PC-3 (cell line): ENCODE results near the gene KLF4. TPM values are rescaled to one million over a fixed set of nuclear protein-coding genes. Genes with fewer than 3 reads are reported as not detected.

ENCODE experiments used
- ATAC-seq: fragments of 200-7000 bp; cut with Tn5 transposase; 2 replicates; pipeline ENCODE4 v1.9.1; 2020; ENCODE audit warnings: mild to moderate bottlenecking, moderate library complexity
- BruUV-seq: library from RNA; stranded (reverse); fragments of 400-500 nt; replicated peaks from 2 replicates; lab custom pipeline; 2021; lab: Mats Ljungman, UMichigan
- CTCF ChIA-PET: fragments of 300-600 bp; sonication (Branson Sonifier 250); formaldehyde crosslinking; loops from one replicate; lab custom pipeline; 2022; ENCODE audit warnings: antibody characterized with exemption; lab: Charles Lee
- POLR2A ChIA-PET: fragments of 300-600 bp; sonication (Branson Sonifier 250); formaldehyde crosslinking; loops from one replicate; lab custom pipeline; 2022; ENCODE audit warnings: antibody characterized with exemption; ENCODE audit not compliant: unreplicated experiment; lab: Charles Lee
- DNase-seq: peaks from one replicate; pipeline ENCODE4 v3.0.0-alpha.2; 2015
- H2AFZ ChIP-seq: fragments of 300-600 bp; sonication (generic); 2 replicates; pipeline ENCODE4 v1.6.0; 2016; ENCODE audit warnings: antibody characterized with exemption, low read length
- H3F3A ChIP-seq: fragments of 300-600 bp; sonication (generic); one replicate; pipeline ENCODE4 v1.6.0; 2017; ENCODE audit warnings: antibody characterized with exemption, low read length, control low read depth, mild to moderate bottlenecking; ENCODE audit not compliant: unreplicated experiment
- H3K27ac ChIP-seq: fragments of 300-600 bp; sonication (generic); 2 replicates; pipeline ENCODE4 v1.5.1; 2016; ENCODE audit warnings: mild to moderate bottlenecking, low read length
- H3K27me3 ChIP-seq: fragments of 300-600 bp; sonication (generic); 2 replicates; pipeline ENCODE4 v1.6.1; 2016; ENCODE audit warnings: low read length, mixed read lengths
- H3K36me3 ChIP-seq: fragments of 300-600 bp; sonication (generic); 2 replicates; pipeline ENCODE4 v1.6.1; 2016; ENCODE audit warnings: low read depth, mixed run types, low read length, mixed read lengths
- H3K4me1 ChIP-seq: fragments of 300-600 bp; sonication (generic); 2 replicates; pipeline ENCODE4 v1.5.1; 2016; ENCODE audit warnings: low read length; ENCODE audit not compliant: insufficient read depth
- H3K4me2 ChIP-seq: fragments of 300-600 bp; sonication (generic); 2 replicates; pipeline ENCODE4 v1.6.0; 2016; ENCODE audit warnings: low read length
- H3K4me3 ChIP-seq: fragments of 300-600 bp; sonication (generic); 2 replicates; pipeline ENCODE4 v1.5.1; 2016; ENCODE audit warnings: mild to moderate bottlenecking, low read length, mixed read lengths
- H3K79me2 ChIP-seq: fragments of 300-600 bp; sonication (generic); 2 replicates; pipeline ENCODE4 v1.6.1; 2017; ENCODE audit warnings: low read length, mixed read lengths
- H3K9ac ChIP-seq: fragments of 300-600 bp; sonication (generic); 2 replicates; pipeline ENCODE4 v1.6.0; 2016; ENCODE audit warnings: mild to moderate bottlenecking, low read length
- H3K9me2 ChIP-seq: fragments of 300-600 bp; sonication (generic); replicated peaks from 2 replicates; pipeline ENCODE4 v1.6.1; 2016; ENCODE audit warnings: mixed run types, low read length, mixed read lengths
- H3K9me3 ChIP-seq: fragments of 300-600 bp; sonication (generic); 2 replicates; pipeline ENCODE4 v1.6.1; 2016; ENCODE audit warnings: low read length, mixed read lengths
- H4K20me1 ChIP-seq: fragments of 300-600 bp; sonication (generic); 2 replicates; pipeline ENCODE4 v1.6.1; 2016; ENCODE audit warnings: low read length, mixed read lengths
- CTCF ChIP-seq: fragments of 300-600 bp; sonication (generic); conservative IDR thresholded peaks from 2 replicates; pipeline ENCODE4 v1.5.1; 2017; ENCODE audit warnings: antibody characterized with exemption, low read depth, mild to moderate bottlenecking, low read length
- EZH2 ChIP-seq: fragments of 300-600 bp; sonication (generic); IDR thresholded peaks from one replicate; pipeline ENCODE4 v1.6.1; 2017; ENCODE audit warnings: antibody characterized with exemption, mild to moderate bottlenecking, low read length; ENCODE audit not compliant: unreplicated experiment
- EZH2phosphoT487 ChIP-seq: fragments of 300-600 bp; sonication (generic); IDR thresholded peaks from 2 replicates; pipeline ENCODE4 v1.6.1; 2018; ENCODE audit warnings: mild to moderate bottlenecking, antibody characterized with exemption, low read length, borderline replicate concordance
- intact Hi-C: fragments of 100-400 bp; cut with micrococcal nuclease; formaldehyde crosslinking; loops from 2 replicates; pipeline ENCODE4 v1.9.0; 2023
- total RNA-seq: library from RNA; depleted of rRNA; stranded (reverse); fragments of >200 nt; gene quantifications from 2 replicates; pipeline ENCODE4 v1.2.3, GENCODE V29; 2014

Gene KLF4
- total RNA-seq, 1 experiment from 2014 or later: 55.1 TPM

DNA sequence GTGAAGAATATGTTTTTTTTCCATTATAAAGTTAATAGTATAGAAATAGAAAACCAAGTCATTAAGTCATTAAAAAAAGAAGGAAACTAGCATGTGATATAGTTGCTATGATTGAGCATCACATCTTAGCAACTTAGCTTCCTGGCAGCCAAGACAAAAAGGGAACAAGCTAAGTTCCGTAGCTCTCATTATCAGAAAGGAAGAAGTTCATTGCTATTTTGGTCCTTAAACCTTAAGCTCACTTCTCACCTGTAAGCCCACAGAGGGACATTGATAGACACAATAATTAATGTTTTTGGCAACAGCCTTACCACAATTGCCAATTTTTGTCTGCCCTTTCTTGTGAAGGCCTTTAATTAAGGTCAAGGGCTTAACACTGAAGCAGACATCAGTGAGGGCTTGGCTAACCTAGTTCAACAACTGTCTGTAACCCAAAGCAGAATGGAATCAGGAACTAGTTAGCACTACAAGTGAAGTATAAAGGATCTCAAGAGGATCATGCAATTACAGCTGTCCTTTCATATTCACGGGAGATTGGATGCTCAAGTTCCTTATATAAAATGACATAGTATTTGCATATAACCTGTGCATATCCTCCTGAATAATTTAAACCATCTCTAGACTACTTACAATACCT is 24.0 kb upstream of the KLF4 start:
- Histone ChIP-seq H3K36me3 (no peaks in the 10 kb centered on the region), H3K9me3 (no peaks in the 10 kb centered on the region), H3K27me3 (no peaks in the 10 kb centered on the region), H3K4me3 (no peak overlapping the region), H3K4me2 (no peak overlapping the region), H4K20me1 (no peaks in the 10 kb centered on the region), H3K27ac (no peak overlapping the region), H3K9ac (no peak overlapping the region), H3K79me2 (no peaks in the 10 kb centered on the region), H3F3A (no peaks in the 10 kb centered on the region), H3K4me1 (peaks cover 7% of the 10 kb centered on the region; the same call in 1 of the 2 replicates), H2AFZ (no peak overlapping the region), H3K9me2 (no peaks in the 10 kb centered on the region)
- intact Hi-C loops: no loop called here
- ChIA-PET POLR2A (interaction anchor here (0.6 kb wide), 2 partner anchors 290 to 715 kb away, joined by 5 to 8 read pairs; no protein-coding TSS in a partner anchor), CTCF (interaction anchor here (0.5 kb wide), 1 partner anchor 198 kb away, joined by 3 read pairs; no protein-coding TSS in a partner anchor)
- BruUV-seq: no TSS peak
- no peak for DNase-seq
- ATAC-seq: no peak
- TF ChIP-seq CTCF (no peak), EZH2 (no peak), EZH2phosphoT487 (no peak)

- CTCF ChIA-PET: interaction anchor here (0.6 to 0.7 kb wide), 2 partner anchors 144 to 244 kb away, joined by 4 read pairs; no protein-coding TSS in a partner anchor
- Histone ChIP-seq H3K9ac (peak overlapping the region; percentile 69), H3K4me2 (peak overlapping the region; percentile 79)
Measured at GRCh38 chr9:107504585-107505455, 15.3 kb upstream of the KLF4 start.

More at GRCh38 chr9:107504585-107505455, 15.3 kb upstream of the KLF4 start:
- no peak for TF ChIP-seq EZH2
- TF ChIP-seq EZH2phosphoT487: no peak
- no peak for TF ChIP-seq CTCF
- Histone ChIP-seq H3K9me3 (no peaks in the 10 kb centered on the region), H3K9me2 (no peaks in the 10 kb centered on the region), H3K4me3 (peak overlapping the region; percentile 50), H3K27me3 (no peaks in the 10 kb centered on the region), H4K20me1 (no peaks in the 10 kb centered on the region), H3K4me1 (peaks cover 23% of the 10 kb centered on the region), H3K79me2 (no peaks in the 10 kb centered on the region), H3F3A (peaks cover 6% of the 10 kb centered on the region), H2AFZ (peak overlapping the region; percentile 62), H3K36me3 (no peaks in the 10 kb centered on the region), H3K27ac (peak overlapping the region; percentile 99)
- BruUV-seq: TSS peak; percentile 71
- DNase-seq (peak; percentile 92), ATAC-seq (peak; percentile 89)
- intact Hi-C loops: loop anchor here (2.0 to 5.0 kb wide), 2 partner anchors 234 to 247 kb away; no protein-coding TSS in a partner anchor
- POLR2A ChIA-PET: no interaction called here
